Activated CD8-positive, alpha-beta memory T cell treated with anti-CD3 and anti-CD28 coated beads, Interleukin-2, amount 10 ng/mL, durations not matched to agents 7 days and 5 days (primary cell): ENCODE results near the gene TTPAL. TPM values are rescaled to one million over a fixed set of nuclear protein-coding genes. Genes with fewer than 3 reads are reported as not detected.

Experiments used
- ATAC-seq: fragments of 150-1000 bp; cut with Tn5 transposase; one replicate; pipeline ENCODE4 v1.10.0; 2021; ENCODE audit warnings: moderate library complexity
- CTCF ChIA-PET: fragments of 350-600 bp; sonication (Branson Sonifier 250); formaldehyde crosslinking; loops from one replicate; lab custom pipeline; 2021; ENCODE audit warnings: antibody characterized with exemption; lab: Charles Lee
- DNase-seq: peaks from one replicate; pipeline ENCODE4 v3.0.0-alpha.2; 2020
- H3K27ac Mint-ChIP-seq: one replicate; pipeline ENCODE4 v1.8.0; 2021; ENCODE audit warnings: mild to moderate bottlenecking, mixed read lengths
- H3K27me3 Mint-ChIP-seq: one replicate; pipeline ENCODE4 v1.8.0; 2021; ENCODE audit warnings: mixed read lengths
- H3K36me3 Mint-ChIP-seq: one replicate; pipeline ENCODE4 v1.8.0; 2021; ENCODE audit warnings: mild to moderate bottlenecking, mixed read lengths
- H3K4me1 Mint-ChIP-seq: one replicate; pipeline ENCODE4 v1.8.0; 2021; ENCODE audit warnings: mixed read lengths
- H3K4me3 Mint-ChIP-seq: one replicate; pipeline ENCODE4 v1.8.0; 2021; ENCODE audit warnings: mild to moderate bottlenecking, moderate library complexity, mixed read lengths
- H3K9me3 Mint-ChIP-seq: one replicate; pipeline ENCODE4 v1.8.0; 2022; ENCODE audit warnings: low read depth, mixed read lengths
- total RNA-seq, 2 experiments: library from RNA; stranded (reverse); gene quantifications; one replicate each; pipeline ENCODE4 v1.2.3, GENCODE V29; 2021

TTPAL gene
- total RNA-seq, 2 experiments from 2014 or later: 16.5 to 23.9 TPM

DNA sequence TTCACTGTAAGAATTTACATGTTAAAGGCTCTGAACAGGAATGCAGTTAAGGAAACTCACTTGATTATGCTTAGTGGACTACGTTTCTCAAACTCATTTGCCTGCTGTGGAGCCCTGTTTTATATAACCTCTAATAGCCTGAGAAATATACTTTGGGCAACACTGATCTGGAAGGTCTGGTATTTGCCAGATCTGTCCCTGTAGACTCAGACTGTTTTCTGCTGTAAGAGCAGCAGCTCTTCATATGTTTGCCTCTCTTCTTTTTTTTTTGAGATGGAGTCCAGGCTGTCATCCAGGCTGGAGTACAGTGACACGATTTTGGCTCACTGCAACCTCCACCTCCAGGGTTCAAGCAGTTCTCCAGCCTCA lies 10.1 kb downstream of the TTPAL start:
- CTCF ChIA-PET: no interaction called here
- Mint-ChIP-seq H3K27me3 (no peaks in the 10 kb centered on the region), H3K4me1 (peaks cover 8% of the 10 kb centered on the region), H3K36me3 (peaks cover 38% of the 10 kb centered on the region), H3K9me3 (no peaks in the 10 kb centered on the region), H3K4me3 (no peak overlapping the region), H3K27ac (no peak overlapping the region)
- no peak for DNase-seq
- ATAC-seq: no peak

DNA sequence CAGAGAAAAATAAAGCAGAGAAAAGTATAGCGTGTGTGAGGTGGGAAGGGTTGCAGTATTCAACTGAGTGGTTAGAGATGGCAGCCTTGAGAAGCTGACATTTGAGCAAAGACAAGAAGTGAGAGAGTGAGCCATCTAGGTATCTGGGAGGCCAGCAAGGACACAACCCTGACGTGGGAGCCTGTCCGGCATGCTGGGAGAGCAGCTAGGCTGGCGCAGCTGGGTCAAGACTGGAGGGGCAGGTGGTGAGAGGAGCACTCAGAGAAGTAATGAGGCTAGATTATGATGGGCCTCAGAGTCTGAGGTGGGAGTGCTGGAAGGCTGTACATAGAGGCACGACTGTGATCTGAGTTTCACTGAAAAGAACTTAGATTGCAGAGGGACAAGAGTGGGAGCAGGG lies 12.9 kb downstream of the TTPAL start:
- Mint-ChIP-seq H3K9me3 (no peaks in the 10 kb centered on the region), H3K36me3 (peaks cover 45% of the 10 kb centered on the region), H3K4me3 (no peak overlapping the region), H3K4me1 (peaks cover 27% of the 10 kb centered on the region), H3K27ac (no peak overlapping the region), H3K27me3 (no peaks in the 10 kb centered on the region)
- CTCF ChIA-PET: no interaction called here
- ATAC-seq (no peak), DNase-seq (no peak)

DNA sequence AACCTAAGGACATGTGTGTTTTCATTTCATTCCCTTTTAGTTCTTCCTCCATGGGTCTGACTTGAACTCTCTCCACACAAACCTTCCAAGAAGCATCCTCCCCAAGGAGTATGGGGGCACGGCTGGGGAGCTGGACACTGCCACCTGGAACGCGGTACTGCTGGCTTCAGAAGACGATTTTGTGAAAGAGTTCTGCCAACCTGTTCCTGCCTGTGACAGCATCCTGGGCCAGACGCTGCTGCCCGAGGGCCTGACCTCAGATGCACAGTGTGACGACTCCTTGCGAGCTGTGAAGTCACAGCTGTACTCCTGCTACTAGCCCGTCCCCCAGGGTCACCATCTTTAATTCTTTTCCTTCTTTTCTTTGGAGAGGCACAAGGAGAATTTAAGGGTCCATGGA lies 13.5 kb downstream of the TTPAL start:
- CTCF ChIA-PET: no interaction called here
- DNase-seq (no peak), ATAC-seq (no peak)
- Mint-ChIP-seq H3K9me3 (no peaks in the 10 kb centered on the region), H3K27ac (no peak overlapping the region), H3K36me3 (peaks cover 50% of the 10 kb centered on the region), H3K4me3 (no peak overlapping the region), H3K27me3 (no peaks in the 10 kb centered on the region), H3K4me1 (peaks cover 27% of the 10 kb centered on the region)

DNA sequence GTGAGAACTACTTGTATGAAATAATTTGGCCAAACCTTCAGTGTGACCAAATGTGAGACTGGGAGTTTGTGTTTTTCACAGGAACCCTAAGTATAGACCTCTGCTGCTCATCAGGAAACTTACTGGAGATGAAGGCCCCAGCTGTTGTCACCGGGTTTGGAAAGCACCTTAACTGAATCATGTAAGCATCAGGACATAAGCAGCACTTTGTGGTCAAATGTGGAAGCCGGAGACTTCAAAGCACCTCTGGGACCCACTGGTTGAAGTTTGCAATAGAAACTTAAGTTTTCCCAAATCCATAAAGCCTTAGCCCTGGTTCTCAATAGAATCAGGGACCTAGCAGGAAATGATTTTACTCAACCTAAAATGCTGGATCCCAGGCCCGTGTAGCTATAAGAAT lies 14.3 kb downstream of the TTPAL start:
- Mint-ChIP-seq H3K9me3 (no peaks in the 10 kb centered on the region), H3K4me3 (no peak overlapping the region), H3K36me3 (peaks cover 50% of the 10 kb centered on the region), H3K27me3 (no peaks in the 10 kb centered on the region), H3K27ac (no peak overlapping the region), H3K4me1 (peaks cover 31% of the 10 kb centered on the region)
- CTCF ChIA-PET: no interaction called here
- no peak for DNase-seq
- ATAC-seq: no peak

DNA sequence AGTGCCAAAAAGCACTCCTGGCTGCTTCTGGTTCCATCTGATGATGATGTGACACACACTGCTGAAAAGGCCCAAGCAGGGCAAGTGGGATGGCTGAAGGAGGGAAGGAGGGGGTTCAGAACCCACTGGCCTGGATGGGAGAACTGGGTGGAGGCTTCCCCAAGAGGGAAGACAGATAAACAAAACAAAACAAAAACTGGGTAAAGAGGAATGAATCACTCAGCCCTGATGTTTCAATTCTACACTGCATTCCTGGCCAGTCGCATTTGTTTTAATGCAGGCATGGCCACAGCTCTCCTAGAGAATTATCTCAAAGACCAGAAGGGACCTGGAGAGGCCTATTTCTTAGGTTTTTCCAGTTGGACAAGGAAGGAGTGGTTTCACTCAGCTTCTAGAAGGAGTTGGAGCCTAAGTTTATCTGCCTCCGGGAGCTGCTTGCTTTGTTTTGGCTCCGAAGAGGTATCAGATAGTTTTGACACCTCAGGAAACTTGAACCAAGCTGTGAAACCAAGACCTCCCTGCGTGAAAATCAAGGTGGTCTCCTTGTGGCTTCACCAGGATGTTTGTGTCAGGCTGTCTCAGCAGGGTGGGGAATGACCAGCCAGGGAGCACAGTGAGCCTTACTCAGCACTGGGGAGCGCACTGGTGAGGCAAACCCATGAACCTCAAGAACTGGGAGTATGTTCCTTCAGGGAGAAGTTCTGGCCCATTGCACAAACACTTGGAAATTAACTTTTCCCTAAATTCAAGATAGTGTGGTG lies 16.1 kb downstream of the TTPAL start:
- Mint-ChIP-seq H3K4me3 (no peak overlapping the region), H3K4me1 (peaks cover 41% of the 10 kb centered on the region), H3K36me3 (peaks cover 58% of the 10 kb centered on the region), H3K9me3 (no peaks in the 10 kb centered on the region), H3K27ac (peak overlapping the region; percentile 76), H3K27me3 (no peaks in the 10 kb centered on the region)
- DNase-seq (no peak), ATAC-seq (peak; percentile 35)
- CTCF ChIA-PET: no interaction called here

DNA sequence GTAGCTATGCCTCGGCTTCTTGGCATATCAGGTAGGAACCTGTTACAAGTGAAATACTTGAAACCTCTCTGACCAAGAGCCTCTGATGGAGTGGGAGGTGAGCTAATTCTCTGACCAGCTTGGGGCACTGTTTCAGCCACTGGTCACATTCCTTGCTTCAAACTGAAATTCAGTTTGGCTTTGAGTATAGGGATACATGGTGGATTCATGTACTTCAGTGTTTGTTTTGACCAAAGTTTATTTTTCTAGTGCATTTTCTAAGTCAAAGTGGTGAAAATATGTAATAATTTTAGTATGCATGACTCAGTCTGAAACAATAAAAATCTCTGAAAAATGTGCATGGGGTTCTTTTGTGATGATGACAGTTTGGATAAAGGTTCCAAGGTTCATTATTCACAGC lies 18.6 kb downstream of the TTPAL start:
- Mint-ChIP-seq H3K36me3 (peaks cover 69% of the 10 kb centered on the region), H3K27ac (peak overlapping the region; percentile 53), H3K4me3 (no peak overlapping the region), H3K9me3 (no peaks in the 10 kb centered on the region), H3K4me1 (peaks cover 46% of the 10 kb centered on the region), H3K27me3 (no peaks in the 10 kb centered on the region)
- ATAC-seq (no peak), DNase-seq (no peak)
- CTCF ChIA-PET: no interaction called here

DNA sequence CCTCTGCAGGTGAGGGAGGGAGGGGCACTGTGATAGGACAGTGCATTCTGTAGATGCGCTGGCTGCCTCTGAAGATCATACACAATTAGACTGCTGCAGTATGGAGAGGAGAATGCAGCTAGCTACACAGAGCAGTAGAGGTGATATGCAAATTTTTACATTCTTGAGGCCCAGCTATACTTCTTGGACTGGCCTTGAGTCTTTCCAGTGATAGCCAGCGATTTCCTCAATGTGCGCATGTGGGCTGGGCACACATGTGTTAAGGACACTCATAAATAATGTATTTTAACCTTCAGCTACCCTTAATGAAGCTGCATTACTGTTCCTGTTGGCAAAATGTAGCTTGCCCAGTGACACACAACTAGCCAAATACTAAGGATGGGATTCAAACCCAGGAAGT lies 19.0 kb downstream of the TTPAL start:
- CTCF ChIA-PET: no interaction called here
- H3K36me3 Mint-ChIP-seq: peaks cover 65% of the 10 kb centered on the region
- peaks cover 46% of the 10 kb centered on the region for H3K4me1 Mint-ChIP-seq
- DNase-seq: no peak
- no peak overlapping the region for H3K4me3 Mint-ChIP-seq
- no peaks in the 10 kb centered on the region for H3K27me3 Mint-ChIP-seq
- no peaks in the 10 kb centered on the region for H3K9me3 Mint-ChIP-seq
- H3K27ac Mint-ChIP-seq: peak overlapping the region; percentile 53
- ATAC-seq: no peak

DNA sequence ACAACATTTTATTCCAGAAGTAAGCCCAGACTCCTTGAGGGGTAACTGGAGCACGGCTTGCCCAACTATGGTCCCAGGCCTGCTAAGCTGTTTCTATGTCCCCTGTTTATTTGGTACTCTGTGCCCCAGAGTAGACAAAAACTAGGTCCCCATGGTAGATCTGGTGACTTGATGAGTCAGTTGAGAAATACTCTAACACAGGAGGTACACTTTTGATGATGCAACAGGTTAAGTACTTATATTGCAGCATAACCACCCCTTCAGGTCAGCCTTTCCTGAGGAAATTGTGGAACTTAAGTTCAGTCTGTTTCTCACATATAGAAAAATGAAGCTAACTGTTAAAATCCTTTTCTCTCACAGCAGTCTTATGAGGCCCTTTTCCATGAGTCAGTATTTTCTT lies 19.6 kb downstream of the TTPAL start:
- CTCF ChIA-PET: no interaction called here
- ATAC-seq: no peak
- H3K36me3 Mint-ChIP-seq: peaks cover 60% of the 10 kb centered on the region
- H3K9me3 Mint-ChIP-seq: no peaks in the 10 kb centered on the region
- H3K27ac Mint-ChIP-seq: peak overlapping the region; percentile 53
- no peak overlapping the region for H3K4me3 Mint-ChIP-seq
- no peak for DNase-seq
- H3K27me3 Mint-ChIP-seq: no peaks in the 10 kb centered on the region
- peaks cover 44% of the 10 kb centered on the region for H3K4me1 Mint-ChIP-seq

DNA sequence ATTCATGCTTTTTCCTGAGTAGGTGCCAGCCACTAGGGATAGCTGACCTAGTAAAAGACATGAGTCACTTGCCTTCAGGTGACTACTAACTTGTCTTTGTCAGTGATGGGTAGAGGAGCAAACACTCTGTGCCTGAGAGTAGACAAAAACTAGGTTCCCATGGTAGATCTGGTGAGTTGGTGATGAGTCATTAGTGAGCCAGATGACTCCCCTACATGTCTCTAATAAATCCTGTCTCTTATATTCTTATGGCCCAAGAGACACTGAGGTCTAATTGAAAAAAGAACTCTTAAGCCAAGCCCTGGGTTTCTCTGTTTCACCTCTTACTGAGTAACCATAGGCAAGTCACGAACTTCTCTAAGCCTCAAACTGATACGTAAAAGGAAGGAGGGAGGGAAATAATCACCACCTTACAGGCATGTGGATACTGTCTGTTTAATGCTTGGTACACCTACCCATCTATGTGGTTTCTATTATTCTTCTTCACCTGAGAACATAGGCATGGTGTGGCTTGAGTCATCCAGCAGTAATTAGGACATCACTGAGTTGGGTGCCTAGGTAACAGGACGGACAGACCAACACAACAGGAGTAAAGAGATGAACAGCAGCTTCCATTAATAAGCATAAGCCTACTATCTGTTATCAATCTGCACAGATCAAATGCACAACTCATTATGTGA lies 20.3 kb downstream of the TTPAL start:
- no peak overlapping the region for H3K4me3 Mint-ChIP-seq
- peak overlapping the region; percentile 53 for H3K27ac Mint-ChIP-seq
- DNase-seq: no peak
- peaks cover 40% of the 10 kb centered on the region for H3K4me1 Mint-ChIP-seq
- peaks cover 60% of the 10 kb centered on the region for H3K36me3 Mint-ChIP-seq
- peak; percentile 63 for ATAC-seq
- no peaks in the 10 kb centered on the region for H3K9me3 Mint-ChIP-seq
- CTCF ChIA-PET: no interaction called here
- no peaks in the 10 kb centered on the region for H3K27me3 Mint-ChIP-seq

DNA sequence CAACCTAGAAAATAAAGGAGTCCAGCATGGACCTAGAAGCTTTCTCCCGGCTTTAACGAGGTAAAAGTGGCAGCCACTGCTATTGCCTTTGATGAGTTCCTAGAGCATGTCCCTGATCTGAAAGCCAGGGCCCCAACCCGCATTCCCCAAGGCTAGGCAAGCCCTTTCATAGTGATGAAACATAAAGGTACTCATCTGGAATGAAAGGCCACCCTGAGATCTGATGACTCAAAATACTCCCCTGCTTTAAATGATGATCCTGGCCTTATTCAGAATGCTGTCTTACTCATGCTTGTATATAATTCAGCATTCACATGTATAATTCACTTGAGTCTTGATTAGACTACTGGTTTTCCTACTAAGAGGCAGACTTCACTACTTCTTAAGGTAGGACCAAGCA lies 21.3 kb downstream of the TTPAL start:
- DNase-seq (no peak), ATAC-seq (no peak)
- CTCF ChIA-PET: no interaction called here
- peaks cover 30% of the 10 kb centered on the region for H3K4me1 Mint-ChIP-seq
- no peaks in the 10 kb centered on the region for H3K27me3 Mint-ChIP-seq
- H3K4me3 Mint-ChIP-seq: no peak overlapping the region
- no peak overlapping the region for H3K27ac Mint-ChIP-seq
- peaks cover 60% of the 10 kb centered on the region for H3K36me3 Mint-ChIP-seq
- no peaks in the 10 kb centered on the region for H3K9me3 Mint-ChIP-seq

DNA sequence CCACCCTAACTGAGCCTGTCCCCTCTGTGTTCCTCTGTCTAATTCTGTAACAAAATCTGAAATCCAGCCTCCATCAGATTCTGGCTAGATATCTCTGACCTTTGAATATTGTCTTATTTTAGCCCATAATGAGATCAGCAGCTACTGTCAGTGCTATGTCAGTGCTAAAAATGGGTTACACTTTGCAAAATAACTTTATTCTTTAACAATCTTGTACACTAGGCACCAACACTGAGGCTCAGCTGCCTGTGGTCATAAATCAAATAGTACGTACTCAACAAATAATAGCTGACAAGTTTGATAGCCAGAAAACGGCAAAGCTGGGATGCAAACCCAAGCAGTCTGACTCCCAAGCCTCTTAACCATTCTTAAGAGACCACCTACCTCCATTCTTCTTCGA lies 22.1 kb downstream of the TTPAL start:
- CTCF ChIA-PET: no interaction called here

DNA sequence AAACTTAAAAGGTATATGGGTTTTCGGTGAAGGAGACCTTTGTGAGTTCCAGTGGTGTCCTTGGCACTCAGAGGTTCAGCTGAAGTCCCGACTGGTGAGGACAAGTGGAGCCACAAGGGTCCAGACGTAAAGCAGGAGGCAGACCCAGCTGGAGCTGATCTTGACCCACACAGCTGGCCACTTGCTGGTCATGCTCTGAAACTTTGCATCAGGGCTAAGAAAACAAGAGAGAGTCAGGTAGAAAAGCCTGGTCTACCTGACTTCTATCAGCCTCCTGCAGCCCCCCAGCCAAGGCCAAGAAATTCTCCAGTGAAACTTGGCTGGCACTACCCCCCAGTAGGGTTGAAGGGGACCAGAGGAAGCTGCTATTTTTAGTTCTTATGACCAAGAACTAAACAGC lies 24.5 kb downstream of the TTPAL start:
- no peak overlapping the region for H3K4me3 Mint-ChIP-seq
- DNase-seq: no peak
- peaks cover 16% of the 10 kb centered on the region for H3K4me1 Mint-ChIP-seq
- peaks cover 55% of the 10 kb centered on the region for H3K36me3 Mint-ChIP-seq
- no peaks in the 10 kb centered on the region for H3K27me3 Mint-ChIP-seq
- H3K9me3 Mint-ChIP-seq: no peaks in the 10 kb centered on the region
- CTCF ChIA-PET: no interaction called here
- no peak overlapping the region for H3K27ac Mint-ChIP-seq
- no peak for ATAC-seq

More for the DNA sequence above, 22.1 kb downstream of the TTPAL start:
- Mint-ChIP-seq H3K36me3 (peaks cover 58% of the 10 kb centered on the region), H3K4me1 (peaks cover 22% of the 10 kb centered on the region), H3K27me3 (no peaks in the 10 kb centered on the region), H3K27ac (no peak overlapping the region), H3K9me3 (no peaks in the 10 kb centered on the region), H3K4me3 (no peak overlapping the region)
- ATAC-seq: no peak
- no peak for DNase-seq

DNA sequence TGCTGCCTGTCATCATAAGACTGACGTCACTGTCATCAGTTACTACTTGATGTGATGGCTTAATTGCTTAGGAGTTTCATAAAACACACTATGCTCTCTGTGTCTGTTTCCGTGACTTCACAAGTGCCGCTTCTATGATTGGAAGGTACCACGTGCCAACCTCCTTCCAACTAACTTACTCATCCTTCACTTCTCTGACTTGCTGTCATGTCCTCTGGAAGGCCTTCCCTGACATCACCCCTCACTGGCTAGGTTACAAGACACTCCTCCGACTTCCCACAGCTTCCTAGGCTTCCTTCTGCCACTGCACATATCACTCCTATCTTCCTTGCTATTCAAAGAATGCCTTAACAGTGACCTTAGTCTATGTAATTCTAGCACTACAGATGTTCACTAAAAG lies 25.8 kb downstream of the TTPAL start:
- Mint-ChIP-seq H3K27me3 (no peaks in the 10 kb centered on the region), H3K9me3 (no peaks in the 10 kb centered on the region), H3K4me1 (peaks cover 6% of the 10 kb centered on the region), H3K36me3 (peaks cover 44% of the 10 kb centered on the region), H3K4me3 (no peak overlapping the region), H3K27ac (no peak overlapping the region)
- CTCF ChIA-PET: interaction anchor here (1.0 kb wide), 1 partner anchor 108 kb away, joined by 3 read pairs; no protein-coding TSS in a partner anchor
- DNase-seq: no peak
- ATAC-seq: no peak

DNA sequence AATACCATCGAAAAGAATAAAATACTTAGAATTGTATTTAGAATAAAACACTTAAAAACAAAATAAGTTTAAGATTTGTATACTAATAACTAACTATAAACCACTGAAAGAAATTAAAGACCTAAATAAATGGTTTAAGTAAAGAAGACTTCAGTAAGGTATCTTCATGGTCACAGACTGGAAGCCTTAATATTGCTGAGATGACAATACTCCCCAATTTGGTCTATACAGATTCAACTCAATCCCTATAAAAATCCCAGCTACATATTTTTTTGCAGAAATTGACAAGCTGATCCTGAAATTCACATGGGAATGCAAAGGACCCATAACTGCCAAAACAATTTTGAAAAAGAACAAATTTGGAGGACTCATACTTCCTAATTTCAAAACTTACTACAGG lies 27.3 kb downstream of the TTPAL start:
- CTCF ChIA-PET: interaction anchor here (1.1 kb wide), 3 partner anchors 17 to 100 kb away, joined by 3 read pairs; no protein-coding TSS in a partner anchor
- ATAC-seq (no peak), DNase-seq (no peak)
- Mint-ChIP-seq H3K36me3 (peaks cover 43% of the 10 kb centered on the region), H3K4me3 (no peak overlapping the region), H3K27me3 (no peaks in the 10 kb centered on the region), H3K4me1 (peaks cover 2% of the 10 kb centered on the region), H3K9me3 (no peaks in the 10 kb centered on the region), H3K27ac (no peak overlapping the region)
